Stimulated activated naive CD8-positive, alpha-beta T cell treated with anti-CD3 and anti-CD28 coated beads, Interleukin-15, Interleukin-2, amounts not matched to agents 100 ng/mL and 50 ng/mL, for 24 hours (primary cell): Measurements from ENCODE around the gene DNAAF2.
A peak's percentile ranks its signal among the peaks of the same experiment; 100 is the strongest.
"Not testable (repeated sequence)": the region's sequence is repeated elsewhere in the genome, so short reads cannot be mapped to it uniquely, and the experiment has no call there.

Experiments
- H3K27ac Mint-ChIP-seq: one replicate; pipeline ENCODE4 v1.8.0; 2021; ENCODE audit warnings: mild to moderate bottlenecking, mixed read lengths
- H3K27me3 Mint-ChIP-seq: one replicate; pipeline ENCODE4 v1.8.0; 2021; ENCODE audit warnings: mixed read lengths
- H3K36me3 Mint-ChIP-seq: one replicate; pipeline ENCODE4 v1.8.0; 2021; ENCODE audit warnings: low read depth, mixed read lengths
- H3K4me1 Mint-ChIP-seq: one replicate; pipeline ENCODE4 v1.8.0; 2021; ENCODE audit warnings: low read depth, mixed read lengths
- H3K4me3 Mint-ChIP-seq: one replicate; pipeline ENCODE4 v1.8.0; 2021; ENCODE audit warnings: mild to moderate bottlenecking, mixed read lengths
- H3K9me3 Mint-ChIP-seq: one replicate; pipeline ENCODE4 v1.8.0; 2021; ENCODE audit warnings: mixed read lengths

Gene DNAAF2

DNA sequence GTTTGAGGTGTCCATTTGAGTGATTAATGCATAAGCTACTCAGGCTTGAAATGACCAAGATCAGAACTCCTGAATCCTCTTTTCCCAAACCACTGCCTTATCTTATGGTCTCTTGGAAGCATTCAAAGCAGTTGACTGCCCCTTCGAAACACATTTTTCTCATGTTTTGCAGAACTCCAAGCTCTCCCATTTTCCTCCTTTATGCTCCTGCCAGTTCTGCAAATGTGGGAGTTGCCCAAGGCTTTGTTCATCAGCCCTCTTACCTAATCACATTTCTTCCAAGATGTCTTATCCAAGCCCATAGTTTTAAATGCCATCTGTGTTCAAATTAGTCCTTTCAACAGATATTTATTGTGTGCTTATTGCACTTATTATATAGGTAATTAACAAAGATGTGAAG is 1.8 kb upstream of the DNAAF2 start:
- Mint-ChIP-seq H3K4me3 (peak overlapping the region; percentile 98), H3K4me1 (peaks cover 60% of the 10 kb centered on the region), H3K27me3 (no peaks in the 10 kb centered on the region), H3K36me3 (peaks cover 58% of the 10 kb centered on the region), H3K27ac (peak overlapping the region; percentile 71), H3K9me3 (no peaks in the 10 kb centered on the region)

DNA sequence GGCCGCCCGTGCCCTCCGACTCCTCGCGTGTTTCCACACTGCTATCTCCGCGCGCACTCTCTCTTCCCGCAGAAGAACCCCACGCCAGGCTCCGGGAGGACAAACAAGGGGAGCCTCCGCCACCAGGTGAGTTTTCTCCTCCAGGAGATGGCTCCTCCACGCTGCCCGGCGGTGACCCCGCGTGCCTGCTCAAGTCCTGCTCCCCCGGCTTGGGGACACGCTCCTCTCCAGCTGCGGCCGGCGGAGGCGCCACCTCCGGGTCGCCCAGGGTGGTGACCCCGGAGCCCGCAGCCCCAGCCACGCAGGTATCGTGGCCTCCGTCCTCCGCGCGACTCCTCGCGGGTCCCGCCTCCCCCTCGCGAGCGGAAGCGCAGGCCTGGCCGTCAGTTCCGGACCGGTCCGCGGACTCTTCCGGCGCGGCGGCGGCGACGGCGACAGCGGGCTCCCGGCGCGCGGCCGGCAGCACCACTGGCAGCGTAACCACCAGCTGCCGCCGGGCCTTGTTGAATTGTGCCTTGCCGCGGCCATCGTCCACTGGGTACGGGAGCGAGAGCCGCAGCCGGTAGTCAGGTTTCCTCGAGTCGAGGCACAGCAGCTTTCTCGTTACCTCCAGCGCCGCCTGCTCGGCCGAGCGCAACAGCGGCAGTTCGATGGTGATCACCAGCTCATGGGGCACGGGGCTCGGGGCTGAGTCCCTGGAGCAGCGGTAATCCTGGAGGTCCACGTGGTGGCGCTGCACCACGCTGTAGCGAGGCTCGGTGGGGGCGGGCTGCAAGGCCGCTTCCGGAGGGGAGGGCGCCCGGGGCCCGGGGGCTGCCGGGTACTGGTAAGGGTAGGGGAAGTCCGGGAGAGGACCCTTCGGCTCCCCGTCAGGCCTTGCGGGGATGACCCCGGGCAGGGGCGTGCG is 1.2 kb downstream of the DNAAF2 start:
- H3K4me3 Mint-ChIP-seq: peak overlapping the region; percentile 98
- H3K9me3 Mint-ChIP-seq: no peaks in the 10 kb centered on the region
- peaks cover 57% of the 10 kb centered on the region for H3K36me3 Mint-ChIP-seq
- H3K27me3 Mint-ChIP-seq: no peaks in the 10 kb centered on the region
- peak overlapping the region; percentile 95 for H3K27ac Mint-ChIP-seq
- H3K4me1 Mint-ChIP-seq: peaks cover 69% of the 10 kb centered on the region

DNA sequence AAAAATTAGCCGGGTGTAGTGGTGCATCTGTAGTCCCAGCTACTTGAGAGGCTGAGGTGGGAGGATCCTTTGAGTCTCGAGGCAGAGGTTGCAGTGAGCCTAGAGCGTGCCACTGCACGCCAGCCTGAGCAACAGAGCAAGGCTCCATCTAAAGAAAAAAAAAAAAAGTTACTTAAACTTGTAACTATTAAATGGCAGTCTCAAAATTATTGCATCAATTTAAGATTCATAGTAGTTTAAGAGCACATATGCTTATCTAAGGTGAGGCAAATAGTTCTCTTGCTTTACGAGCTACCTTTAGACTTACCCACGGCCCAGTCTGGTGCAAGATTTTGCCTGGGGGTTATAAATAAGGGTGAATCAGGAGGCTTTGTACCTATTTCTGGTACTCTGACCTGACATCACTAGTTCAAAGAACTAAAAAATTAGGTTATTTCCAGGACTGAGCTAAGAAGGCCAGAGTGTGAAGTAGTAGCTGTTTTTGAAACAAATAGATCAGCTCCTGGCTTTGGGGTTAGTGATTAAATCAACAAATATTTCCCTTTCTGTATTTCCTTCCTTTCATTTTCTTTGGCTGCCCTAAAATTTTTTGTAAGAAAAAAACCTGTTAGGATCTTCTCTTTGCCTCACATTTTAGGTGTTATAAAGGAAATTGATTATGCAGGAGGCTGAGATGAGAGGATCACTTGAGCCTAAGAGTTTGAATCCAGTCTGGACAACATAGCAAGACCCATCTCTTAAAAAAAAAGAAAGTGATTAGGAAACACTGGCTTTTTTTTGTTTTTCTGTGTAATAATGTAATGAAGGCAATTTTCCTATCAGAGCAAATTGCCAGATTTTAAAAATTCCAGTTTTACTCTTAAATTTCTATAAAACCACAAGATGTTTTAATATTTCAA is 10.9 kb downstream of the DNAAF2 start:
- peaks cover 54% of the 10 kb centered on the region for H3K36me3 Mint-ChIP-seq
- peak overlapping the region; percentile 98 for H3K4me3 Mint-ChIP-seq

DNA sequence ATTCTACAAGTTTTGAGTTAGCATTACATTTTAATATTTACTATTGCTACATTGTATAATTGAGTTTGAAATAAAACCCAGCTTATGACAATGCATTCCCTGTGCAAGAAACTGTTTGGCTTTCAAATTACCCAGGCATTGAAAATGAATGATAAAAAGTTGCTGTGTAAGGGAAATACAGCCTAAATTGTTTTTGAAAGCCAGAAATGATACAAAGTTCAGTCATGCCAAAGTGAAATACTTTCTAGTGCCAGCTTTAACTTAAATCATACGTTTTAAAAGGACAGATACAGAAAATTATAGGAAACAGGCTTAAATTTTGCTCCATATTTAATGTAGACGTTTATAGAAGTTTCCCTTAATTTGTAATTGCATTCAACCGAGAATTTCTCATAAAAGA is 11.7 kb downstream of the DNAAF2 start:
- Mint-ChIP-seq H3K36me3 (peaks cover 58% of the 10 kb centered on the region), H3K9me3 (no peaks in the 10 kb centered on the region), H3K27ac (peak overlapping the region; percentile 75), H3K4me3 (peak overlapping the region; percentile 98), H3K27me3 (no peaks in the 10 kb centered on the region), H3K4me1 (peaks cover 60% of the 10 kb centered on the region)

More for the DNA sequence above, 10.9 kb downstream of the DNAAF2 start:
- Mint-ChIP-seq H3K27me3 (no peaks in the 10 kb centered on the region), H3K27ac (peak overlapping the region; percentile 75), H3K4me1 (peaks cover 60% of the 10 kb centered on the region), H3K9me3 (no peaks in the 10 kb centered on the region)

DNA sequence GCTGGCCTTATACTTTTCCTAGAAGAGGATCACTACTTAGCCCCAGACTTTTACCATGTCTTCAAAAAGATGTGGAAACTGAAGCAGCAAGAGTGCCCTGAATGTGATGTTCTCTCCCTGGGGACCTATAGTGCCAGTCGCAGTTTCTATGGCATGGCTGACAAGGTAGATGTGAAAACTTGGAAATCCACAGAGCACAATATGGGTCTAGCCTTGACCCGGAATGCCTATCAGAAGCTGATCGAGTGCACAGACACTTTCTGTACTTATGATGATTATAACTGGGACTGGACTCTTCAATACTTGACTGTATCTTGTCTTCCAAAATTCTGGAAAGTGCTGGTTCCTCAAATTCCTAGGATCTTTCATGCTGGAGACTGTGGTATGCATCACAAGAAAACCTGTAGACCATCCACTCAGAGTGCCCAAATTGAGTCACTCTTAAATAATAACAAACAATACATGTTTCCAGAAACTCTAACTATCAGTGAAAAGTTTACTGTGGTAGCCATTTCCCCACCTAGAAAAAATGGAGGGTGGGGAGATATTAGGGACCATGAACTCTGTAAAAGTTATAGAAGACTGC is 12.9 kb downstream of the DNAAF2 start:
- H3K36me3 Mint-ChIP-seq: peaks cover 61% of the 10 kb centered on the region
- peak overlapping the region; percentile 98 for H3K4me3 Mint-ChIP-seq
- H3K9me3 Mint-ChIP-seq: no peaks in the 10 kb centered on the region
- peaks cover 61% of the 10 kb centered on the region for H3K4me1 Mint-ChIP-seq
- peak overlapping the region; percentile 97 for H3K27ac Mint-ChIP-seq
- H3K27me3 Mint-ChIP-seq: no peaks in the 10 kb centered on the region

DNA sequence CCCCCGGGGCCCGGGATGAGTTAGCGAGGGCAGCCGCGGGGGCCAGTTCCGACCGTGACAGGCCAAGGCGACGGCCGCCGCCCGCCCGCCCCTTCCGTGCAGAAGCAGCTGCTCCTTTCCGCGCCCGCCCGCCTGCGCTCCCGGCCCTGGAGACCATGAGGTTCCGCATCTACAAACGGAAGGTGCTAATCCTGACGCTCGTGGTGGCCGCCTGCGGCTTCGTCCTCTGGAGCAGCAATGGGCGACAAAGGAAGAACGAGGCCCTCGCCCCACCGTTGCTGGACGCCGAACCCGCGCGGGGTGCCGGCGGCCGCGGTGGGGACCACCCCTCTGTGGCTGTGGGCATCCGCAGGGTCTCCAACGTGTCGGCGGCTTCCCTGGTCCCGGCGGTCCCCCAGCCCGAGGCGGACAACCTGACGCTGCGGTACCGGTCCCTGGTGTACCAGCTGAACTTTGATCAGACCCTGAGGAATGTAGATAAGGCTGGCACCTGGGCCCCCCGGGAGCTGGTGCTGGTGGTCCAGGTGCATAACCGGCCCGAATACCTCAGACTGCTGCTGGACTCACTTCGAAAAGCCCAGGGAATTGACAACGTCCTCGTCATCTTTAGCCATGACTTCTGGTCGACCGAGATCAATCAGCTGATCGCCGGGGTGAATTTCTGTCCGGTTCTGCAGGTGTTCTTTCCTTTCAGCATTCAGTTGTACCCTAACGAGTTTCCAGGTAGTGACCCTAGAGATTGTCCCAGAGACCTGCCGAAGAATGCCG is 13.7 kb downstream of the DNAAF2 start:
- Mint-ChIP-seq H3K27me3 (no peaks in the 10 kb centered on the region), H3K4me3 (peak overlapping the region; percentile 98), H3K36me3 (peaks cover 66% of the 10 kb centered on the region), H3K4me1 (peaks cover 59% of the 10 kb centered on the region), H3K27ac (peak overlapping the region; percentile 97), H3K9me3 (no peaks in the 10 kb centered on the region)

DNA sequence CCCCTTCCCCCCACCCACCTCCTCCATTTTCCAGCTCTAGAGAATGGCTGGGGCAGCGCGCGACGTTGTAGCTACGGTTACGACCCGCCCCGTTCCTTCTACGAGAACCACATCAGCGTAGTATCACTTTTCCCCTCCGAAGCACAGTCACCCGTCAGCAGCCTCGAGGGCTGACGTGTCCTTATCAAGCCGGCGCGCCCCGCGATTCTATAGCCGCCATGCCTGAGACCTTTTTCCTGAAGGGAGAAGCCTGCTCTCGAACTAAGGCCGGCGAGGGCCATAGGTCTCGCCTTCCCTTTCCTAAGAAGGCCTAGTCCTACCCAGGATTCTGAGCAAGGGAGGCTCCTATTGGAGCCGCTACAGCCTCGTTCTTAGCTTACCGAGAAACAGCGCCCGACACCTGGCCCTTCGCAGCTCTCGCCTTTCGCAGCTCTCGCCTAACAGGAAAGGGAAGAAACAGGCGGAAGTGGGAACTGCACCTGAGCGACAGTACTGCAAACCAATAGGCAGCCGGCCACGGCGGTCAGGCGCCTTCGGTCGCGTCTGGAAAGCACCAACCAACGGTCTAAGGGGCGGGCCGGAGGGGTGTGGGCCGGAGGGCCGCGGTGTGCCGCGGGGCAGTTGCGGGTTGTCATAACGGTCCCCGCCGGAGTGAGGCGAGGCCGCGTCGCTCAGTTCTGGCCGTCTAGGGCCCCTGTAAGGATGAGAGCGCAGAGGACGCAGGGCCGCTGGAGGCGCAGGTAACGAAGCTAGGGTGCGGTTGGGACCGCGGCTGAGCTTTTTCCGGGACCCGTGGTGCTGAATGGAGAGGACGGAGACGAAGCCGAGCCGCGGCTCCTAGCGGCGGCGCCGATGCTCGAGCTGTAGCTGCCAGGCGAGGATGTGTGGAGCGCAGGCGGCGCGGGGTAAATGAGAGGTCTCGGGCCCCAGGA is 14.6 kb downstream of the DNAAF2 start, which contains the start of the genes MGAT2 and RPL36AL:
TSS of gene MGAT2 (plus strand) at position 618 of the 932 bp plus-strand sequence. CDS start 470 bp downstream, outside the sequence.
TSS of gene RPL36AL (minus strand) at position 445 of the 932 bp plus-strand sequence. CDS start 1,522 bp downstream, outside the sequence.
- Mint-ChIP-seq H3K27me3 (no peaks in the 10 kb centered on the region), H3K27ac (peak within 1 kb of the TSS; percentile 97), H3K4me1 (peaks cover 53% of the 10 kb centered on the region), H3K4me3 (peak within 1 kb of the TSS; percentile 98), H3K36me3 (peaks cover 69% of the 10 kb centered on the region), H3K9me3 (no peaks in the 10 kb centered on the region)

DNA sequence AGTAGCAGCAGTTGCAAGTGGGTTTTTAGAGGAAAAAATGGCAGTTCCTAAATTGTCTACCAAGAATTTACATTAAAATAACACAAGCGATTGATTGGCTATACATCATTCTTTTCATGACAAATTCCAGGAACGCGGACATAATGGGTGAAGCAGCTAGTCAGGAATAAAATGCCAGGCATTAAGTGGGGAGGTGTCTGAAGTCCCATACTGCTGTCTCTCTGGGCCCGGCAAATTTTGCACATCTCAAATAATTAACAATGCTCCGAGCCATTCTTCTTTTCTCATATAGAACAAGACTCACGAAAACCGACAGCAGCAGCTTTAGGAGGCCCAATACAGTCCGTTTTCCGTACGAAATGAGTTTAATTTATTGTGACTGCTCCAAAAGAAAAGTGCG is 15.3 kb downstream of the DNAAF2 start:
- Mint-ChIP-seq H3K36me3 (peaks cover 64% of the 10 kb centered on the region), H3K4me1 (peaks cover 48% of the 10 kb centered on the region), H3K27ac (peak overlapping the region; percentile 97), H3K9me3 (no peaks in the 10 kb centered on the region), H3K4me3 (peak overlapping the region; percentile 98), H3K27me3 (no peaks in the 10 kb centered on the region)

DNA sequence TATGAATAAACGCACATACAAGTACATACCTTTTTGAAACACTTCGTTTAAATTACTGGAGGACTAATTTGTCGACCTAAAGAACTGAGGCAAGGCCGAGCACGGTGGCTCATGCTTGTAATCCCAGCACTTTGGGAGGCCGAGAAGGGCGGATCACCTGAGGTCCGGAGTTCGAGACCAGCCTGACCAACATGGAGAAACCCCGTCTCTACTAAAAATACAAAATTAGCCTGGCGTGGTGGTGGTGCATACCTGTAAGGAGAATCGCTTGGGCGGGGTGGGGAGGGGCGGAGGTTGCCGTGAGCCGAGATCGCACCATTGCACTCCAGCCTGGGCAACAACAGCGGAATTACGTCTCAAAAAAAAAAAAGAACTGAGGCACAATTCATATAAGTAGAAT is 15.8 kb downstream of the DNAAF2 start:
- H3K27ac Mint-ChIP-seq: peak overlapping the region; percentile 97
- not testable (repeated sequence) for H3K9me3 Mint-ChIP-seq, H3K27me3 Mint-ChIP-seq
- H3K4me1 Mint-ChIP-seq: peaks cover 46% of the 10 kb centered on the region
- H3K4me3 Mint-ChIP-seq: peak overlapping the region; percentile 98
- peaks cover 64% of the 10 kb centered on the region for H3K36me3 Mint-ChIP-seq

DNA sequence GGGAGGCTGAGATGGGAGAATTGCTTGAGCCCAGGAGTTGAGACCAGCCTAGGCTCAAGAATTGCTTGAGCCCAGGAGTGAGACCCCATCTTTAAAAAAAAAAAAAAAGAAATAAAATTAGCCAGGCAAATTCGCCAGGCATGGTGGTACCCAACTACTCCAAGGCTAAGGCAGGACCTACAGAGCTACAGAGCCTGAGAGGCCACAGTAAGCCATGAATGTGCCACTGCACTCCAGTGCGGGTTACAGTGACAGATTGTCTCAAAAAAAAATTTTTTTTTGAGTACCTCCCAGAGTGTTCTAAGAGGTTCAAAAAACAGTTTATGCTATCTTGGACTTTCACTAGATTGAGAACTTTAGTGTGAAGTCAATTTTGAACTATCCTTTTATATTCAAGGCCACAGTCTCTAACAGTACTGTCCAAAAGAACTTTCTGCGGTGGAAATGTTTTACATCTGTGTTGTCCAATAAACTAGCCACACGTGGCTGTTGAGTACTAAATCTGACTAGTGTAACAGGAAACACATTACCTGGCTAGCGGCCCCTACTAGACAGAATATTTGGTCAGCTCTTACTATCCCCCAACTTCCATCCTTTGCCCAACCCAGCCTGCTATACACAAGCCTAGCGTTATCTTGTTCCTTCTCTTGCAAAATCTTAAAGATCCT is 17.1 kb downstream of the DNAAF2 start:
- H3K27me3 Mint-ChIP-seq: no peaks in the 10 kb centered on the region
- H3K27ac Mint-ChIP-seq: peak overlapping the region; percentile 97
- peaks cover 62% of the 10 kb centered on the region for H3K36me3 Mint-ChIP-seq
- H3K4me1 Mint-ChIP-seq: peaks cover 33% of the 10 kb centered on the region
- H3K4me3 Mint-ChIP-seq: peak overlapping the region; percentile 98
- no peaks in the 10 kb centered on the region for H3K9me3 Mint-ChIP-seq

DNA sequence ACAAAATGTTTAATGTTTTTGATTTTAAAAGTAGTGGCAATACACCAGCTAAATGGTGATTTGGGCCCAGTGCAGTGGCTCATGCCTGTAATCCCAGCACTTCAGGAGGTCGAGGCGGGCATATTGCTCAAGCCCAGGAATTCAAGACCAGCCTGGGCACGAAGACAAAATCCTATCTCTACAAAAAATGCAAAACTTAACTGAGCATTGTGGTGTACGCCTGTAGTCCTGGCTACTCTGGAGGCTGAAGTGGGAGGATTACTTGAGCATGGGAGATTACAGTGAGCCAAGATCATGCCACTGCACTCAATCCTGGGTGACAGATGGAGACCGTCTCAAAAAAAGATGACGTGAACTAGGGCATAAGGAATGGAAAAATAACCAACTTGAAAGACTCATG is 19.3 kb downstream of the DNAAF2 start:
- H3K4me1 Mint-ChIP-seq: peaks cover 17% of the 10 kb centered on the region
- no peaks in the 10 kb centered on the region for H3K27me3 Mint-ChIP-seq
- no peak overlapping the region for H3K27ac Mint-ChIP-seq
- H3K36me3 Mint-ChIP-seq: peaks cover 62% of the 10 kb centered on the region
- H3K9me3 Mint-ChIP-seq: no peaks in the 10 kb centered on the region
- no peak overlapping the region for H3K4me3 Mint-ChIP-seq

DNA sequence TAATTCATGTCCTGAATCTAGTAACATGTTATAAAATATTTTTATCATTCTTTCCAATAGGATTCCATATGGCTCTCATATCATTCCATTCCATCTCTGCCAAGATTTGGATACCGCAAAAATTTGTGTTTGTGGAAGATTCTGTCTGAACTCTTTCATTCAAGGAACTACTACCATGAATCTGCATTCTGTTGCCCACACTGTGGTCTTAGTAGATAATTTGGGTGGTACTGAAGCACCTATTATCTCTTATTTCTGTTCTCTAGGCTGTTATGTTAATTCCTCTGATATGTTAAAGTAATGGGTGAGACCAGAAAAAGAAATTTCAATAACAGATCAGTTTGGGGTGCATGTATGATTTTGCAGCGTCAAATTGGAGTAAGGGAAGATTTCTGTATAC is 20.8 kb downstream of the DNAAF2 start:
- Mint-ChIP-seq H3K27ac (no peak overlapping the region), H3K4me1 (peaks cover 17% of the 10 kb centered on the region), H3K27me3 (no peaks in the 10 kb centered on the region), H3K9me3 (no peaks in the 10 kb centered on the region), H3K36me3 (peaks cover 65% of the 10 kb centered on the region), H3K4me3 (no peak overlapping the region)

DNA sequence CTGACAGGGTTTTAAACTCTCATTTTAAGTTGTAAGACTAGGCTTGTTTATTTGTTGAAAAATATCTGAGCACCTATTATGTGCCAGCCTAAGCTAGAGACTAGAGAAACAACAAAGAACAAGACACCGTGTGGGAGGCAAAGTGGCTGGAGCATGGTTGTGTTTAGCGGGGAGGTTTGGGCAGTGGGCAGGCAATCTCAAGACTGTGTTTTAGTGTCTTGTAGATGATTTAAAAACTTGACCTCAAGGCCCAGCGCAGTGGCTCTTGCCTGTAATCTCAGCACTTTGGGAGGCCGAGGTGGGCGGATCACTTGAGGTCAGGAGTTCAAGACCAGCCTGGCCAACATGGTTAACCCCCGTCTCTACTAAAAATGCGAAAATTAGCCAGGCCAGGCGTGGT is 22.4 kb downstream of the DNAAF2 start:
- H3K4me1 Mint-ChIP-seq: peaks cover 4% of the 10 kb centered on the region
- H3K4me3 Mint-ChIP-seq: no peak overlapping the region
- no peaks in the 10 kb centered on the region for H3K27me3 Mint-ChIP-seq
- no peaks in the 10 kb centered on the region for H3K9me3 Mint-ChIP-seq
- H3K36me3 Mint-ChIP-seq: peaks cover 61% of the 10 kb centered on the region
- no peak overlapping the region for H3K27ac Mint-ChIP-seq
